GM19023 (cell line): ENCODE data around the gene MT1H.
"Not testable (repeated sequence)": the region's sequence is repeated elsewhere in the genome, so short reads cannot be mapped to it uniquely, and the experiment has no call there.

ENCODE experiments used
- ATAC-seq: cut with Tn5 transposase; IDR thresholded peaks from one replicate; pipeline ENCODE4 v1.9.1; 2021; ENCODE audit warnings: mild to moderate bottlenecking, moderate library complexity; ENCODE audit not compliant: unreplicated experiment

Gene MT1H

DNA sequence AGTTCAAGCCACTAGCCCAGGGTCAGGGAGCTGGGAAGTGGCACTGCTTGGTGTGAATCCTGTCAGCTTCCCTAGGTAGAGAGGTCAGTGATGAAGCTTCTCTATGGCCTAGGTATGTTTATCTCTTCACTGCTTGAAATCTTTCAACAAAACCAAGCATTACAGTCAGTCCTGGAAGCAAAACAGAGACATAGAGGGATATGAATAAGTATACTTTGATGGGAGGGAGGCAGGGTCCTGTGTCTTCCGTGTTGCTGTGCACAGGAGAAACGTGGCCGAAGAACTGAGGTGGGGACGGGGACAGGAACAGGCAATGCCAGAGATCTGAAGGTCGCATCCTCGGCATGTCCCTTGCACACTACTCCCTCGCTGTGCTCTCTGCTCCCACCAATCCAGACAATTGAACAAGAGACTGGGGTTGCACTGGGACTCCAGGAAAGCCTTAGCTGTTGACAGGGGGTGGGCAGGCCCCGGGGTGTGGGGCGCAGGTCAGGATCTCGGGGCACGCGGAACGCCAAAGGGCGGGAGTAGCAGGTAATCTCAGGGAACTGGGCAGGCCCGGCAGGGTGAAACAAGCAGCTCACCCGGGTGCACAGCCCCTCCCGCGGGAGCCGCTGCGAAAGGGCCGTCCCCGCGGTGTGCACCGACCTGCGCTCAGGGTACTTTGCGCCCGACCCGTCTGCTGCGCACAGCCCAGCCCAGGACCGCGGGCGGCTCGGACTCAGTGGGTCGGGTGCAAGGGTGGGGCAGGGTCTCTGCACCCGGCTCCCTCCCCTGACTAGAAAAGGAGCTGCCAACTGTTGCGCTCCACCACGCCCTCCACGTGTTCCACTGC, at the start of gene MT1H:
TSS of gene MT1H (plus strand) at position 810 of the 835 bp plus-strand sequence. CDS start 71 bp downstream, outside the sequence.
- no peak for ATAC-seq

DNA sequence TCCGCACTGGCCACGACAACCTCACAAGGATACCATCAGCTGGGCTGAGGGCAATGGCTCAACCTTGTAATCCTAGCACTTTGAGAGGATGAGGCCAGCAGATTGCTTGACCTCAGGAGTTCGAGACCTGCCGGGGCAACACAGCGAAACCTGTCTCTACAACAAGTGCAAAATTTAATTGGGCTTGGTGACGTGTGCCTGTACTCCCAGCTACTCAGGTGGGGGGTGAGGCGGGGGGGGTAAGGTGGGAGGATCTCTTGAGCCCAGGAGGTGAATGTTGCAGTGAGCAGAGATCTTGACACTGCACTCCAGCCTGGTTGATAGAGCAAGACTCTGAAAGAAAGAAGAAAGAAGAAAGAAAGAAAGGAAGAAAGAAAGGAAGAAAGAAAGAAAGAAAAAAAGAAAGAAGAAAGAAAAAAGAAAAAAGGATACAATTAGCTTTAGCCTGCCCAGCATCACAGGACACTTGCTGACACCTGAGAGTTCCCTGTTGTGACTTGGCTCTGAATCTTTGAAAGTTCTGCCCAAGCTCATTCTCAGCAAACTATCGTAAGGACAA, 49.2 kb upstream of the MT1H start:
- no peak for ATAC-seq

DNA sequence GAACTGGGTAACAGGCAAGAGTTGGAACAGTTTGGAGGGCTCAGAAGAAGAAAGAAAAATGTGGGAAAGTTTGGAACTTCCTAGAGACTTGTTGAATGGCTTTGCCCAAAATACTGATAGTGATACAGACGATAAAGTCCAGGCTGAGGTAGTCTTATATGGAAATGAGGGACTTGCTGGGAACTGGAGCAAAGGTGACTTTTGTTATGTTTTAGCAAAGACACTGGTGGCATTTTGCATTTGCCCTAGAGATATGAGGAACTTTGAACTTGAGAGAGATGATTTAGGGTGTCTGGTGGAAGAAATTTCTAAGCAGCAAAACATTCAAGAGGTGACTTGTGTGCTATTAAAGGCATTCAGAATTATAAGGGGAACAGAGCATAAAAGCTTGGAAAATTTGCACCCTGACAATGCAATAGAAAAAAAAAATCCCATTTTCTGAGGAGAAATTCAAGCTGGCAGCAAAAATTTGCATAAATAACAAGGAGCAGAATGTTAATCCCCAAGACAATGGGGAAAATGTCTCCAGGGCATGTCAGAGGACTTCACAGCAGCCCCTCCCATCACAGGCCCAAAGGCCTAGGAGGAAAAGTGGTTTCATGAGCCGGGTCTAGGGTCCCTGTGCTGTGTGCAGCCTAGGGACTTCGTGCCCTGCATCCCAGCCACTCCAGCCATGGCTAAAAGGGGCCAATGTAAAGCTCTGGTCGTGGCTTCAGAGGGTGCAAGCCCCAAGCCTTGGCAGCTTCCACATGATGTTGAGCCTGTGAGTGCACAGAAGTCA, 47.8 kb upstream of the MT1H start:
- ATAC-seq, result not testable (repeated sequence)

DNA sequence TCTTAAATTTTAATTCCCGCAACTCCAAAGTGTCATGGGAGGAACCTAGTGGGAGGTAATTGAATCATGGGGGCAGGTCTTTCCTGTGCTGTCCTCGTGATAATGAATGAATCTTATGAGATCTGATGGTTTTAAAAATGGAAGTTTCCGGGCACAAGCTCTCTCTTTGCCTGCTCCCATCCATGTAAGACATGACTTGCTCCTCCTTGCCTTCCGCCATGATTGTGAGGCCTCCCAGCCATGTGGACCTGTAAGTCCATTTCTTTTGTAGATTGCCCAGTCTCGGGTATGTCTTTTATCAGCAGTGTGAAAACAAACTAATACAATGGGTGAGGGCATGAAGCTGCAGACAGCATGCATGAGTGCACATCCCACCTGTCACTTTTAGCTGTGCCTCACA, 46.4 kb upstream of the MT1H start:
- not testable (repeated sequence) for ATAC-seq

DNA sequence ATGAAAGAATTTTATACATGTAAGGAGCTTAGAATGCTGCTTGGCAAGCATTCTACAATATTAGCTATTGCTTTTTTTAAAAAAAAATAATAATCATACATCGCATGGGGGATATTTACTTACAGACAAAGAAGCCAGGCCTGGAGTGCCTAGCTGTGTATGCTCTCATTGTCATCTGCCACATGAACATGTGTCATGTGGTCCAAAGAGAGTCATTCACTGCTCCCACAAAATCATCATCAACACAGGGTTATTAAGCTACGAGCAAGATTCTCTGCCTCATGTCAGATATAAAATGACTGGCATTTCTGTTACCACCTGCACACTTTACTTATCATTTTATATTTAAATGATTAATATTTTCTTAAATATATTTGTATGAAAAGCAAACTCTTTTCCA, 46.0 kb upstream of the MT1H start:
- no peak for ATAC-seq

DNA sequence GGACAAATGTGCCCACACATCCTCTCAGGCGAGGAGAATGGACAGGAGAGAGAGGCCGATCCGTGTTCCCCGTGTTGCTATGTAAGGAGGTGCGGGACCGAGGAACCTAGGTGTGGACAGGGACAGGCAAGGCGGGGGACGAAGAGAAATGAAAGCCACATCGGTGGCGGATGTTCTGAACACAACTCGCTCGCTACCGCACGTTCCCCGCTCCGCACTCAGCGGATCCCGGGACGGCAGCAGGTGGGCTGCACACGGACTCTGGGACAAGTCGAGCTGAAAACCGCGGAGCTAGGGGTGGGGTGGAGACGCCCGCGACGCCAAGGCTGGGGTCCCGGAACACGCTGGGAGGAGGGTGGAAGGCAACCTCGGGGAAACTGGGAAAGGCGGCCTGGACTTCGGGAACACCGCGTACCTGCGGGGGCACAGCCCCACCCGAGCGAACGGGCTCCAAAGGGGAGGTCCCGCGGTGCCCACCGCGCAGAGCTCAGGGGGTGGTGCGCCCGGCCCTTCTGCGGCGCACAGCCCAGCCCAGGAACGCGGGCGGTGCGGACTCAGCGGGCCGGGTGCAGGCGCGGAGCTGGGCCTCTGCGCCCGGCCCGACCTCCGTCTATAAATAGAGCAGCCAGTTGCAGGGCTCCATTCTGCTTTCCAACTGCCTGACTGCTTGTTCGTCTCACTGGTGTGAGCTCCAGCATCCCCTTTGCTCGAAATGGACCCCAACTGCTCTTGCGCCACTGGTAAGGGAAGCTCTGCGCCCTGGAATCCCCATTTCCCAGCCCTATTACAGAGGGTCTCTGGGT, 44.3 kb upstream of the MT1H start, which contains the start of gene MT1E:
TSS of gene MT1E (plus strand) at position 642 of the 803 bp plus-strand sequence. CDS start at position 713, 71 bp downstream.
- peak; percentile 54 for ATAC-seq

DNA sequence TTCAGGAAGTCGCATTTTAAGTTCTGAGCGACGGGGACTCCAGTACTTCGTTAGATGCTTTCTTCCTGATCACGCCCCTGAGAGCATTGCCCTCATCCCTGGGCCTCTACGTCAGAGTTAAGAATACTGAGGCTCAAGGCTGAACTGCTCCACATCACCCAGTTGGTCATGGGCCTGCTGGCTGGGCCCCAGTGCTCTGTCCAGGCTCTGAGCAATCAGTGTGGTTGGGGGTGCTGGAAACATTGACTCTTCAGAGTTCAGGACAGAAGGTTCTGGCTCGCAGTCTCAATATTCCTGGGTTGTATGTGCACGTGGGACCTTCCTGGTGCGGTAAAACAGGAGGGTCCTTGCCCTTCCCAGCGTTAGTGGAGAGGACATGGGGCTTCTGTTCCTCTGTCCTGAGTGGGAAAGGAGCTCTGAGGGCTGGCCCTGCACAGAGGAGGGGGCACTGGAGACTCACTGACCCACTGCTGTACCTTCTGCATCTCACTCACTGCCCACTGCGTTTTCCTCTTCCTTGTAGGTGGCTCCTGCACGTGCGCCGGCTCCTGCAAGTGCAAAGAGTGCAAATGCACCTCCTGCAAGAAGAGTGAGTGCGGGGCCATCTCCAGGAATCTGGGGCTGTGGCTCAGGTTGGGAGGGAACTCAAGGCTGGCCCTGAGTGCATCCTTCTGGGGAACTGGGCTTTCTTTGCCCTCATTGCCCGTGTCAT, 43.5 kb upstream of the MT1H start:
- ATAC-seq, result peak; percentile 13

DNA sequence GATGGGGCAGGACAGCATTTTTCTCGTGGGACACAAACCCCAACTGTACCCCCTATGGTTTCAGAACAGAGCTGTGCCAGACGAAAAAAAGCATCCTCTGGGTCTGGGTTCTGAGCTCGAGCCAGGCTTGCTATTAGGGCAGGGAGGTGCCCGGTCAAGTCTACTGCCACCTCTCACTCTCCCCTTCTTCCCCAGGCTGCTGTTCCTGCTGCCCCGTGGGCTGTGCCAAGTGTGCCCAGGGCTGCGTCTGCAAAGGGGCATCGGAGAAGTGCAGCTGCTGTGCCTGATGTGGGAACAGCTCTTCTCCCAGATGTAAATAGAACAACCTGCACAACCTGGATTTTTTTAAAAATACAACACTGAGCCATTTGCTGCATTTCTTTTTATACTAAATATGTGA, 42.9 kb upstream of the MT1H start:
- ATAC-seq, result no peak

DNA sequence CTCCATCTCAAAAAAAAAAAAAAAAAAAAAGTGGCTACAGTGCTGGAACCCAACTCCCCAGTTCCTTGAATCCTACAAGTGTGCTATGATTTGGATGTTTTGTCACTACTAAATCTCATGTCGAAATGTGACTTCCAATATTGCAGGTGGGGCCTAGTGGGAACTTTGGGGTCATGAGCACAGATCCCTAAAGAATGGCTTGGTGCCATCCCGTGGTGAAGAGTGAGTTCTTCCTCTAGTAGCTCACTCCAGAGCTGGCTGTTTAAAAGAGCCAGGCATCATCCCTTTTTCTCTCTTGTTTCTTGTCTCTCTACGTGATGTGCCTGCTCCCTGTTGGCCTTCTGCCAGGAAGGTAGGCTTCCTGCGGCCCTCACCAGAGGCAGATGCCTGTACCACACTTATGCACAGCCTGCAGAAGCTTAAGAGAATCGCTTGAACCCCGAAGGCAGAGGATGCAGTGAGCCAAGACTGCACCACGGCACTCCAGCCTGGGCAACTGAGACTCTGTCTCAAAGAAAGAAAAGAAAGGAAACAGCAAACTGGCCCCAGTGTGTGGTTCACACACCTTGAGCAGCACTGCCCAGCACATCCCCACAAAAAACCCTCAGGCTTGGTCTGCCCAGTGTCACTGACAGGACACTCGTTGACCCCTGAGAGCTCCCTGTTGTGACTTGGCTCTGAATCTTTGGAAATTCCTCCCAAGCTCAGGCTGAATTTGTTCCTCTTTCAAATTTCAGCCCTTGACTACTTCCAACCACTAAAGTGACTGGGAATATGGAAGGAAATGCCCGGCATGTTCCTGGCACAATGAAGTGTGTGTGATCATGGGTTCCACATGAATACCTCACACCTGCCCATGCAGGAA, 40.9 kb upstream of the MT1H start:
- no peak for ATAC-seq

DNA sequence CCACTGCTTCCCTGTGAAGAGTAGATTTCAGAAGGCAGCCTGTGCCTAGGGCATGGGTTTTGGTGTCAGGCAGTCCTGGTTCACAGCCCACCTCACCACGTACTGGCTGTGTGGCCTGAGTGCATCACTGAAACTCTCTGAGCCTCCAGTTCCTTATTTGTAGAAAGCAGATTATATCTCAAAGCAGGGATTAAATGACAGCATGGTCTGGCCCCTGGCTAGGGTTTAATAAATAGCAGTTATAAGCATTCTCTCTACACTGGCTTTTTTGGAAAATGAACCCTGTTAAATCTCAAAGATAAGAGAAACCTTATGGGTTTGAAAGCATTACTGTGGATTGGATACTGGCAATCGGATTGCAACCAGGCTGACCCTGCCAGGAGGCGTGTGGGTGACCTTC, 40.1 kb upstream of the MT1H start:
- ATAC-seq, result no peak

DNA sequence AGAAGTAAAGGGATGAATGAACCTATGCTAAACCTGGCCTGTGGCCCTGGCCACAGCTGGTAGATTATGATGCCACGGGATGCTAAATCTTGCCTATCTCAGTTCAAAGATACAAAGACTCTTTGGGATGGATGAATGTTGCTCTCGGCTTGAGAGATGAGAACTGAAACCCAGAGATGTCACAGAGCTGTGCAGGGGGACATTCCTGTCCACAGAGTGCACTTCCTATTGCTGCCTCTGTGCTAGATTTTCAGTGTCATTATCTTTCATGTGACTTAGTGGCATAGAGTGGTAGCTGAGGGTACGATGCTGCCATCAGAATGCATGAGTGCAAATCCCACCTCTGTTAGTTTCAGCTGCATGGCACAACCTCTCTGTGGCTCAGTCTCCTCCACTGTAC, 39.5 kb upstream of the MT1H start:
- ATAC-seq, result peak; percentile 69

DNA sequence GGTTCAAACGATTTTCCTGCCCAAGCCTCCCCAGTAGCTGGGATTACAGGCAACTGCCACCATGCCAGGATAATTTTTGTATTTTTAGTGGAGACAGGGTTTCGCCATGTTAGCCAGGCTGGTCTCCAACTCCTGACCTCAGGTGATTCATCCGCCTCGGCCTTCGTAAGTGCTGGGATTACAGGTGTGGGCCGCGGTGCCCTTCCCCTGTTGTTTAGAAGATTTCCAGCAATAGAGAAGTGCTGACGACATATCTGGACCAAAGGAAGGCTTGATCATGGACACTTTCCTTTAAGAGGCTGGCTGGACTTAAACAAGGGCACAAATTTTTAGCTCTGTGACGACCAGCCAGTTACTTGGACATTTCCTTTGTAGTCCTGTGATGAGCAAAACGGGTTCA, 38.4 kb upstream of the MT1H start:
- ATAC-seq, result no peak

DNA sequence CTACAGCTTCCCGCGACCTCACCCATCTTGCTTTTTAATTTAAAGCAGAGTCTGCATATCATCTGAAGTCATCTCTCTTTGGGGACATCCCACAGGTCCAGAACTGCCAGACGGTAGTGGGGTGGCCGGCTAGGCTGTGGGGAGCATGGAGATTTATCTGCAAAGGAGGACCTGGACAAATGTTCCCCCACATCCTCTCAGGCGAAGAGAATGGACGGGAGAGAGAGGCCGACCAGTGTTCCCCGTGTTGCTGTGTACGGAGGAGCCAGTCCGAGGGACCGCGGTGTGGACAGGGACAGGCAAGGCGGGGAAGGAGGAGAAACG, 37.8 kb upstream of the MT1H start:
- no peak for ATAC-seq

DNA sequence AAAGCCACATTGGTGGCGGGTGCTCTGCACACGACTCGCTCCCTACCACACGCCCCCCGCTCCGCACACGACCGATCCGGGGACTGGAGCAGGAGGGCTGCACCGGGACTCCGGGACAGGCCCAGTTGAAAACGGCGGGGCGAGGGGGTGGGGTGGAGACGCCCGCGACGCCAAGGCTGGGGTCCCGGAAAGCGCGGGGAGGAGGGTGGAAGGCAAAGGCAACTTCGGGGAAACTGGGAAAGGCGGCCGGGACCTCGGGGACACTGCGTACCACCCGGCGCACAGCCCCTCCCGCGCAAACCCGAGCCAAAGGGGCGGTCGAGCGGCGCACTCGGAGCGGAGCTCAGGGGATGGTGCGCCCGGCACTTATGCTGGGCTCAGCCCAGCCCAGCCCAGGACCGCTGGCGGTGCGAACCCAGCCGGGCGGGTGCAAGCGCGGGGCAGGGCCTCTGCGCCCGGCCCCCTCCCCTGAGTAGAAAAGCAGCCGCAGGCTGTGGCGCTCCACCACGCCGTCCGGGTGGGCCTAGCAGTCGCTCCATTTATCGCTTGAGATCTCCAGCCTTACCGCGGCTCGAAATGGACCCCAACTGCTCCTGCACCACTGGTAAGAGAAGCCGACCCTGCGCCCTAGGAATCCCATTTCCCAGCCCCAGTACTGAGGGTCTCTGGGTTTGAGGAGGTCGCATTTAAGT, 37.3 kb upstream of the MT1H start, which contains the start of gene MT1M:
TSS of gene MT1M (plus strand) at position 504 of the 692 bp plus-strand sequence. CDS start at position 577, 73 bp downstream.
- ATAC-seq, result no peak

DNA sequence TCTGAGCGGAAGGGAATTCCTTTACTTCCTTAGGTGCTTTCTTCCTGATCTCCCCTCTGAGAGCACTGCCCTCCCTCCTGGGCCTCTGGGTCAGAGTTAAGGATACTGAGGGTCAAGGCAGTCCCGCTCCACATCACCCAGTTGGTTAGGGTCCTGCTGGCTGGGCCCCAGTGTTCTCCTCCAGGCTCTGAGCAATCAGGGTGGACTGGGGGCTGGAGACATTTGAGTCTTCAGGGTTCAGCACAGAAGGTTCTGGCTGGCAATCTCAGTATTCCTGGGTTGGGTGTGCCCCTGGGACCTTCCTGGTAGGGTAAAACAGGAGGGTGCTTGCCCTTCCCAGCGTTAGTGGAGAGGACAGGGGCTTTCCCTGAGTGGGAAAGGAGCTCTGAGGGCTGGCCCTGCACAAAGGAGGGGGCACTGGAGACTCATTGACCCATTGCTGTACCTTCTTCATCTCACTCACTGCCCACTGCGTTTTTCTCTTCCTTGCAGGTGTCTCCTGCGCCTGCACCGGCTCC, 36.7 kb upstream of the MT1H start:
- no peak for ATAC-seq

DNA sequence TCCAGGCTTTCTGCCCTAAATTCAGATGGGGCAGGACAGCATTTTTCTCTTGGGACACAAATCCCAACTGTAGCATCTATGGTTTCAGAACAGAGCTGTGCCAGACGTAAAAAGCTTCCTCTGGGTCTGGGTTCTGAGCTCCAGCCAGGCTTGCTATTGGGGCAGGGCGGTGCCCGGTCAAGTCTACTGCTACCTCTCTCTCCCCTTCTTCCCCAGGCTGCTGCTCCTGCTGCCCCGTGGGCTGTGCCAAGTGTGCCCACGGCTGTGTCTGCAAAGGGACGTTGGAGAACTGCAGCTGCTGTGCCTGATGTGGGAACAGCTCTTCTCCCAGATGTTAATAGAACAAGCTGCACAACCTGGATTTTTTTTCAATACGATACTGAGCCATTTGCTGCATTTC, 36.1 kb upstream of the MT1H start:
- no peak for ATAC-seq

DNA sequence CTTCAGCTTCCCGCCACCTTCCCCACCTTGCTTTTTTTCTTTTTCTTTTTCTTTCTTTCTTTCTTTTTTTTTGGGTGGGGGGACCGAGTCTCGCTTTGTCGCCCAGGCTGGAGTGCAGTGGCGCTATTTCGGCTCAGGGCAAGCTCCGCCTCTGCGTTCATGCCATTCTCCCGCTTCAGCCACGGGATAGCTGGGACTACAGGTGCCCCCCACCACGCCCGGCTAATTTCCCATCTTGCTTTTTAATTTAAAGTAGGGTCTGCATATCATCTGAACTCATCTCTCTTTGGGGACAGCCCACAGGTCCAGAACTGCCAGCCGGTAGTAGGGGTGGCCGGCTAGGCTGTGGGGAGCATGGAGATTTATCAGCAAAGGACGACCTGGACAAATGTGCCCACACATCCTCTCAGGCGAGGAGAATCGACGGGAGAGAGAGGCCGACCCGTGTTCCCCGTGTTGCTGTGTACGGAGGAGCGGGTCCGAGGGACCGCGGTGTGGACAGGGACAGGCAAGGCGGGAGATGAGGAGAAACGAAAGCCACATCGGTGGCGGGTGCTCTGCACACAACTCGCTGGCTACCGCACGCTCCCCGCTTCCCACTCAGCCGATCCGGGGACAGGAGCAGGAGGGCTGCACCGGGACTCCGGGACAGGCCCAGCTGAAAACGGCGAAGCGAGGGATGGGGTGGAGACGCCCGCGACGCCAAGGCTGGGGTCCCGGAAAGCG, 34.7 kb upstream of the MT1H start:
- no peak for ATAC-seq

DNA sequence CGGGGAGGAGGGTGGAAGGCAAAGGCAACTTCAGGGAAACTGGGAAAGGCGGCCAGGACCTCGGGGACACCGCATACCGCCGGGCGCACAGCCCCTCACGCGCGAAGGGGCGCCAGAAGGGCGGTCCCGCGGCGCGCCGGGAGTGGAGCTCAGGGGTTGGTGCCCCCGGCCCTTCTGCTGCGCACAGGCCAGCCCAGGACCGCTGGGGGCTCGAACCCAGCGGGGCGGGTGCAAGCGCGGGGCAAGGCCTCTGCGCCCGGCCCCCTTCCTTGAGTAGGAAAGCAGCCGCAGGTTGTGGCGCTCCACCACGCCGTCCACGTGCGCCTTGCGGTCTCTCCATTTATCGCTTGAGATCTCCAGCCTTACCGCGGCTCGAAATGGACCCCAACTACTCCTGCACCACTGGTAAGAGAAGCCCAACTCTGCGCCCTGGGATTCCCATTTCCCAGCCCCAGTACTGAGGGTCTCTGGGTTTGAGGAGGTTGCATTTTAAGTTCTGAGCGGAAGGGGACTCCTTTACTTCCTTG, 34.1 kb upstream of the MT1H start:
- no peak for ATAC-seq
